Liver (tissue), 9 donors: Measurements from ENCODE around the gene PDE6D. TPM values are rescaled to one million over a fixed set of nuclear protein-coding genes. Genes with fewer than 3 reads are reported as not detected.

Experiments used
- DNase-seq: peaks from one replicate; pipeline ENCODE4 v3.0.0-alpha.2; 2017; ENCODE audit warnings: low spot score
- H3K27ac ChIP-seq, 2 donors: one replicate each; pipeline ENCODE4 v1.7.0; 2013; ENCODE audit warnings: inconsistent platforms in 2 of 2, low read length in 2 of 2, control low read depth in 1 of 2, low read depth in 1 of 2, mild to moderate bottlenecking in 1 of 2
- H3K27me3 ChIP-seq, 4 donors: one replicate each; pipeline versions ENCODE4 v1.6.1 to v1.7.0; 2013; ENCODE audit warnings: low read length in 3 of 4, inconsistent platforms in 1 of 4, mild to moderate bottlenecking in 1 of 4, moderate library complexity in 1 of 4; ENCODE audit not compliant: control insufficient read depth in 4 of 4, insufficient read depth in 4 of 4
- H3K36me3 ChIP-seq, 4 donors: one replicate each; pipeline versions ENCODE4 v1.6.1 to v1.7.0; 2013; ENCODE audit warnings: low read length in 3 of 4, mild to moderate bottlenecking in 3 of 4, low read depth in 1 of 4, moderate library complexity in 1 of 4; ENCODE audit not compliant: control insufficient read depth in 4 of 4, insufficient read depth in 3 of 4
- H3K4me1 ChIP-seq, 4 donors: one replicate each; pipeline versions ENCODE4 v1.6.1 to v1.7.0; 2013; ENCODE audit warnings: low read length in 3 of 4, mild to moderate bottlenecking in 3 of 4, moderate library complexity in 1 of 4; ENCODE audit not compliant: control insufficient read depth in 4 of 4, insufficient read depth in 4 of 4
- H3K4me3 ChIP-seq, 3 donors: one replicate each; pipeline versions ENCODE4 v1.6.1 to v1.7.0; 2013; ENCODE audit warnings: low read length in 3 of 3, control low read depth in 1 of 3, low read depth in 1 of 3, mild to moderate bottlenecking in 1 of 3
- H3K9ac ChIP-seq, 2 donors: one replicate each; pipeline ENCODE4 v1.7.0; 2013; ENCODE audit warnings: low read length in 2 of 2, mild to moderate bottlenecking in 2 of 2, moderate library complexity in 2 of 2, control low read depth in 1 of 2, low read depth in 1 of 2
- H3K9me3 ChIP-seq, 4 donors: one replicate each; pipeline versions ENCODE4 v1.6.1 to v1.7.0; 2013; ENCODE audit warnings: low read length in 3 of 4; ENCODE audit not compliant: control insufficient read depth in 4 of 4
- ATF3 ChIP-seq: IDR thresholded peaks from 2 replicates; pipeline ENCODE4 v1.6.1; 2016; ENCODE audit warnings: antibody characterized with exemption
- EGR1 ChIP-seq, 2 donors: IDR thresholded peaks; 2 replicates each; pipeline ENCODE4 v1.6.1; 2016 to 2018; ENCODE audit warnings: antibody characterized with exemption in 2 of 2, low read depth in 2 of 2
- FOXA1 ChIP-seq: IDR thresholded peaks from 2 replicates; pipeline ENCODE4 v1.6.1; 2016; ENCODE audit warnings: antibody characterized with exemption
- FOXA2 ChIP-seq: IDR thresholded peaks from 2 replicates; pipeline ENCODE4 v1.6.1; 2016; ENCODE audit warnings: antibody characterized with exemption
- GABPA ChIP-seq, 2 donors: IDR thresholded peaks in 1 of 2; conservative IDR thresholded peaks in 1 of 2; 2 replicates each; pipeline ENCODE4 v1.6.1; 2016; ENCODE audit warnings: antibody characterized with exemption in 2 of 2, mild to moderate bottlenecking in 1 of 2, moderate library complexity in 1 of 2
- HNF4A ChIP-seq, 2 donors: conservative IDR thresholded peaks; 2 replicates each; pipeline ENCODE4 v1.6.1; 2016; ENCODE audit warnings: antibody characterized with exemption in 2 of 2, mild to moderate bottlenecking in 2 of 2
- HNF4G ChIP-seq: IDR thresholded peaks from 2 replicates; pipeline ENCODE4 v1.6.1; 2016; ENCODE audit warnings: antibody characterized with exemption
- JUND ChIP-seq, 2 donors: IDR thresholded peaks; 2 replicates each; pipeline ENCODE4 v1.6.1; 2016; ENCODE audit warnings: antibody characterized with exemption in 2 of 2
- MAX ChIP-seq: IDR thresholded peaks from 2 replicates; pipeline ENCODE4 v1.6.1; 2016; ENCODE audit warnings: antibody characterized with exemption
- NR2F2 ChIP-seq: IDR thresholded peaks from 2 replicates; pipeline ENCODE4 v1.6.1; 2016; ENCODE audit warnings: antibody characterized with exemption
- RAD21 ChIP-seq, 2 donors: IDR thresholded peaks; 2 replicates each; pipeline ENCODE4 v1.6.1; 2016; ENCODE audit warnings: antibody characterized with exemption in 2 of 2, mild to moderate bottlenecking in 2 of 2
- RXRA ChIP-seq, 2 donors: IDR thresholded peaks; 2 replicates each; pipeline ENCODE4 v1.6.1; 2017 to 2018; ENCODE audit warnings: antibody characterized with exemption in 2 of 2, mild to moderate bottlenecking in 1 of 2
- SP1 ChIP-seq: IDR thresholded peaks from 2 replicates; pipeline ENCODE4 v1.6.1; 2018; ENCODE audit warnings: antibody characterized with exemption, mild to moderate bottlenecking
- TAF1 ChIP-seq: conservative IDR thresholded peaks from 2 replicates; pipeline ENCODE4 v1.6.1; 2016; ENCODE audit warnings: antibody characterized with exemption, mild to moderate bottlenecking
- YY1 ChIP-seq: IDR thresholded peaks from 2 replicates; pipeline ENCODE4 v1.6.1; 2016; ENCODE audit warnings: antibody characterized with exemption, mild to moderate bottlenecking
- ZBTB33 ChIP-seq: IDR thresholded peaks from 2 replicates; pipeline ENCODE4 v1.6.1; 2016; ENCODE audit warnings: antibody characterized with exemption
- WGBS: extraction: QIAGEN DNeasy Blood & Tissue Kit; methylation state at CpG from one replicate; pipeline ENCODE4 v1.1.7; 2013; 5-methylcytosine and 5-hydroxymethylcytosine counted together
- polyA plus RNA-seq, 2 donors: library from polyadenylated mRNA; stranded (reverse) in 1 of 2; unstranded in 1 of 2; fragments of 200-250 nt in 1 of 2; fragments of >200 nt in 1 of 2; fragmentation: Nextera tagmentation in 1 of 2; extraction: Ambion mirVana in 1 of 2; gene quantifications; one replicate each; pipeline versions ENCODE4 v1.2.1 to v1.2.3, GENCODE V29; 2013 to 2015
- total RNA-seq, 2 donors: library from RNA; depleted of rRNA; stranded (reverse); fragments of >200 nt; gene quantifications; one replicate each; pipeline ENCODE4 v1.2.3, GENCODE V29; 2014
- TF ChIP-seq, protein P1 (sequence below): IDR thresholded peaks from 2 replicates; pipeline ENCODE4 v1.6.1; 2016; ENCODE audit warnings: antibody characterized with exemption, mild to moderate bottlenecking
- TF ChIP-seq, protein P2 (sequence below): fragments of 150-350 bp; IDR thresholded peaks from 2 replicates; pipeline ENCODE4 v1.5.1; 2017; ENCODE audit warnings: improper control_type of control experiment, low read depth, low read length; ENCODE audit not compliant: missing input control
- donor health status: healthy.
- donor health status: healthy.
- donor health status: healthy.
- donor health status: healthy.
- donor health status: healthy.

The PDE6D gene
- total and polyA plus RNA-seq, 4 donors, result 6.6 to 8.5 (median 7.0) TPM

- H3K36me3 ChIP-seq, result peaks cover 0 to 2% (median 0%) of the 10 kb centered on the region in 4 donors
- no peak overlapping the region for H3K9ac ChIP-seq
- 91% methylated on average over 10 of the region's 10 CpGs for WGBS
- H3K4me1 ChIP-seq, result no peaks in the 10 kb centered on the region
- H3K9me3 ChIP-seq, result no peaks in the 10 kb centered on the region
- TF ChIP-seq EGR1 (IDR thresholded peaks at IDR 0.05; ENCODE audit: low read depth in 2 of 2) (no peak), NR2F2 (no peak), MAX (no peak), RXRA (IDR thresholded peaks at IDR 0.05) (no peak), FOXA2 (no peak), YY1 (no peak), GABPA (IDR thresholded peaks at IDR 0.05 in 1 of 2, conservative IDR thresholded peaks at IDR 0.05 in 1 of 2) (no peak), HNF4G (no peak), ZBTB33 (no peak), FOXA1 (no peak), SP1 (no peak), HNF4A (conservative IDR thresholded peaks at IDR 0.05) (no peak), ATF3 (no peak), JUND (IDR thresholded peaks at IDR 0.05) (no peak)
- TF ChIP-seq, protein P1, sequence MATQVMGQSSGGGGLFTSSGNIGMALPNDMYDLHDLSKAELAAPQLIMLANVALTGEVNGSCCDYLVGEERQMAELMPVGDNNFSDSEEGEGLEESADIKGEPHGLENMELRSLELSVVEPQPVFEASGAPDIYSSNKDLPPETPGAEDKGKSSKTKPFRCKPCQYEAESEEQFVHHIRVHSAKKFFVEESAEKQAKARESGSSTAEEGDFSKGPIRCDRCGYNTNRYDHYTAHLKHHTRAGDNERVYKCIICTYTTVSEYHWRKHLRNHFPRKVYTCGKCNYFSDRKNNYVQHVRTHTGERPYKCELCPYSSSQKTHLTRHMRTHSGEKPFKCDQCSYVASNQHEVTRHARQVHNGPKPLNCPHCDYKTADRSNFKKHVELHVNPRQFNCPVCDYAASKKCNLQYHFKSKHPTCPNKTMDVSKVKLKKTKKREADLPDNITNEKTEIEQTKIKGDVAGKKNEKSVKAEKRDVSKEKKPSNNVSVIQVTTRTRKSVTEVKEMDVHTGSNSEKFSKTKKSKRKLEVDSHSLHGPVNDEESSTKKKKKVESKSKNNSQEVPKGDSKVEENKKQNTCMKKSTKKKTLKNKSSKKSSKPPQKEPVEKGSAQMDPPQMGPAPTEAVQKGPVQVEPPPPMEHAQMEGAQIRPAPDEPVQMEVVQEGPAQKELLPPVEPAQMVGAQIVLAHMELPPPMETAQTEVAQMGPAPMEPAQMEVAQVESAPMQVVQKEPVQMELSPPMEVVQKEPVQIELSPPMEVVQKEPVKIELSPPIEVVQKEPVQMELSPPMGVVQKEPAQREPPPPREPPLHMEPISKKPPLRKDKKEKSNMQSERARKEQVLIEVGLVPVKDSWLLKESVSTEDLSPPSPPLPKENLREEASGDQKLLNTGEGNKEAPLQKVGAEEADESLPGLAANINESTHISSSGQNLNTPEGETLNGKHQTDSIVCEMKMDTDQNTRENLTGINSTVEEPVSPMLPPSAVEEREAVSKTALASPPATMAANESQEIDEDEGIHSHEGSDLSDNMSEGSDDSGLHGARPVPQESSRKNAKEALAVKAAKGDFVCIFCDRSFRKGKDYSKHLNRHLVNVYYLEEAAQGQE, result no peak
- TF ChIP-seq, protein P2, sequence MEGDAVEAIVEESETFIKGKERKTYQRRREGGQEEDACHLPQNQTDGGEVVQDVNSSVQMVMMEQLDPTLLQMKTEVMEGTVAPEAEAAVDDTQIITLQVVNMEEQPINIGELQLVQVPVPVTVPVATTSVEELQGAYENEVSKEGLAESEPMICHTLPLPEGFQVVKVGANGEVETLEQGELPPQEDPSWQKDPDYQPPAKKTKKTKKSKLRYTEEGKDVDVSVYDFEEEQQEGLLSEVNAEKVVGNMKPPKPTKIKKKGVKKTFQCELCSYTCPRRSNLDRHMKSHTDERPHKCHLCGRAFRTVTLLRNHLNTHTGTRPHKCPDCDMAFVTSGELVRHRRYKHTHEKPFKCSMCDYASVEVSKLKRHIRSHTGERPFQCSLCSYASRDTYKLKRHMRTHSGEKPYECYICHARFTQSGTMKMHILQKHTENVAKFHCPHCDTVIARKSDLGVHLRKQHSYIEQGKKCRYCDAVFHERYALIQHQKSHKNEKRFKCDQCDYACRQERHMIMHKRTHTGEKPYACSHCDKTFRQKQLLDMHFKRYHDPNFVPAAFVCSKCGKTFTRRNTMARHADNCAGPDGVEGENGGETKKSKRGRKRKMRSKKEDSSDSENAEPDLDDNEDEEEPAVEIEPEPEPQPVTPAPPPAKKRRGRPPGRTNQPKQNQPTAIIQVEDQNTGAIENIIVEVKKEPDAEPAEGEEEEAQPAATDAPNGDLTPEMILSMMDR, result no peak
- no peak overlapping the region for H3K27ac ChIP-seq
- H3K4me3 ChIP-seq, result no peak overlapping the region
- no peak for DNase-seq
- H3K27me3 ChIP-seq, result no peaks in the 10 kb centered on the region
Measured at GRCh38 chr2:231725476-231725875, 55.6 kb downstream of the PDE6D start.

- H3K27me3 ChIP-seq, result no peaks in the 10 kb centered on the region
- WGBS, result 94% methylated on average over 8 of the region's 8 CpGs
Measured at GRCh38 chr2:231722721-231723307, 58.3 kb downstream of the PDE6D start.

More at GRCh38 chr2:231722721-231723307, 58.3 kb downstream of the PDE6D start:
- TF ChIP-seq GABPA (IDR thresholded peaks at IDR 0.05 in 1 of 2, conservative IDR thresholded peaks at IDR 0.05 in 1 of 2) (no peak), ATF3 (no peak), EGR1 (IDR thresholded peaks at IDR 0.05; ENCODE audit: low read depth in 2 of 2) (no peak), YY1 (no peak), SP1 (no peak), HNF4A (conservative IDR thresholded peaks at IDR 0.05) (no peak), NR2F2 (no peak), TAF1 (no peak), RAD21 (IDR thresholded peaks at IDR 0.05) (no peak), JUND (IDR thresholded peaks at IDR 0.05) (no peak)
- TF ChIP-seq, protein P2, result no peak
- Histone ChIP-seq H3K9ac (no peak overlapping the region), H3K9me3 (no peaks in the 10 kb centered on the region), H3K4me3 (no peak overlapping the region), H3K36me3 (no peaks in the 10 kb centered on the region), H3K27ac (no peak overlapping the region), H3K4me1 (no peaks in the 10 kb centered on the region)
- no peak for DNase-seq
